ENCODE results near the gene TRAPPC12. TPM values are rescaled to one million over a fixed set of nuclear protein-coding genes. Genes with fewer than 3 reads are reported as not detected.
A peak's percentile ranks its signal among the peaks of the same experiment; 100 is the strongest.

Gene TRAPPC12
- total RNA-seq, 1 donor from 2014 or later: 89.8 TPM

GRCh38 chr2:3430740-3431490 lies 51.4 kb downstream of the TRAPPC12 start:
- Histone ChIP-seq H3K36me3 (peaks cover 74% of the 10 kb centered on the region), H3K27ac (no peak overlapping the region), H3K27me3 (no peaks in the 10 kb centered on the region), H3K4me3 (no peak overlapping the region), H3K4me1 (no peaks in the 10 kb centered on the region), H3K9me3 (no peaks in the 10 kb centered on the region)
- peak; percentile 25 for ATAC-seq
- DNase-seq: no peak
- TF ChIP-seq CTCF (IDR thresholded peaks at IDR 0.05): no peak
- intact Hi-C loops (cut with DNase I): no loop called here

GRCh38 chr2:3432067-3432466 lies 52.6 kb downstream of the TRAPPC12 start:
- Histone ChIP-seq H3K27ac (peak overlapping the region; percentile 63), H3K36me3 (peaks cover 66% of the 10 kb centered on the region)
- intact Hi-C loops (cut with DNase I): no loop called here

GRCh38 chr2:3432693-3433338 lies 53.3 kb downstream of the TRAPPC12 start:
- no peak for ATAC-seq

More at GRCh38 chr2:3432067-3432466, 52.6 kb downstream of the TRAPPC12 start:
- DNase-seq: no peak
- no peak for ATAC-seq
- Histone ChIP-seq H3K9me3 (no peaks in the 10 kb centered on the region), H3K27me3 (no peaks in the 10 kb centered on the region), H3K4me3 (no peak overlapping the region), H3K4me1 (no peaks in the 10 kb centered on the region)
- no peak for TF ChIP-seq CTCF (IDR thresholded peaks at IDR 0.05)

GRCh38 chr2:3433339-3433699 lies 53.8 kb downstream of the TRAPPC12 start:
- no peaks in the 10 kb centered on the region for H3K27me3 ChIP-seq
- TF ChIP-seq CTCF (IDR thresholded peaks at IDR 0.05): no peak
- intact Hi-C loops (cut with DNase I): no loop called here
- H3K4me1 ChIP-seq: no peaks in the 10 kb centered on the region
- peaks cover 63% of the 10 kb centered on the region for H3K36me3 ChIP-seq
- DNase-seq (no peak), ATAC-seq (no peak)
- no peak overlapping the region for H3K4me3 ChIP-seq
- no peaks in the 10 kb centered on the region for H3K9me3 ChIP-seq
- peak overlapping the region; percentile 63 for H3K27ac ChIP-seq

More at GRCh38 chr2:3432693-3433338, 53.3 kb downstream of the TRAPPC12 start:
- TF ChIP-seq CTCF (IDR thresholded peaks at IDR 0.05): no peak
- Histone ChIP-seq H3K4me3 (no peak overlapping the region), H3K27ac (peak overlapping the region; percentile 63), H3K4me1 (no peaks in the 10 kb centered on the region), H3K27me3 (no peaks in the 10 kb centered on the region), H3K9me3 (no peaks in the 10 kb centered on the region), H3K36me3 (peaks cover 66% of the 10 kb centered on the region)
- DNase-seq: no peak
- intact Hi-C loops (cut with DNase I): no loop called here

- intact Hi-C loops (cut with DNase I): no loop called here
- H3K36me3 ChIP-seq: peaks cover 57% of the 10 kb centered on the region
- no peak overlapping the region for H3K4me3 ChIP-seq
- DNase-seq (no peak), ATAC-seq (no peak)
- H3K4me1 ChIP-seq: no peaks in the 10 kb centered on the region
- no peak for TF ChIP-seq CTCF (IDR thresholded peaks at IDR 0.05)
- H3K27ac ChIP-seq: peak overlapping the region; percentile 63
- H3K9me3 ChIP-seq: no peaks in the 10 kb centered on the region
- H3K27me3 ChIP-seq: no peaks in the 10 kb centered on the region
Observed at GRCh38 chr2:3433776-3434400, 54.4 kb downstream of the TRAPPC12 start.
